NCI-H345 (cell line): ENCODE data around the gene TBXA2R.
A peak's percentile ranks its signal among the peaks of the same experiment; 100 is the strongest.
"Not testable (repeated sequence)": the region's sequence is repeated elsewhere in the genome, so short reads cannot be mapped to it uniquely, and the experiment has no call there.

Source experiments
- DNase-seq: peaks from one replicate; lab custom pipeline; 2025; lab: John Stamatoyannopoulos, UW

Gene TBXA2R

GRCh38 chr19:3577723-3578344 lies 28.8 kb downstream of the TBXA2R start:
- DNase-seq = no peak

- no peak for DNase-seq
Measured at GRCh38 chr19:3576696-3577443, 29.8 kb downstream of the TBXA2R start.

GRCh38 chr19:3575949-3576673 lies 30.6 kb downstream of the TBXA2R start:
- no peak for DNase-seq

- DNase-seq = no peak
Measured at GRCh38 chr19:3575260-3575741, 31.4 kb downstream of the TBXA2R start.

- DNase-seq = peak; percentile 95
Measured at GRCh38 chr19:3573858-3574637, 32.6 kb downstream of the TBXA2R start.

GRCh38 chr19:3573162-3573857 lies 33.4 kb downstream of the TBXA2R start:
- DNase-seq = peak; percentile 42

GRCh38 chr19:3572855-3573161 lies 33.9 kb downstream of the TBXA2R start, which contains the start of gene HMG20B:
TSS of gene HMG20B (plus strand) at chr19:3572944. CDS start at chr19:3573310, 366 bp downstream.
- no peak for DNase-seq

- peak; percentile 100 for DNase-seq
Measured at GRCh38 chr19:3572132-3572854, 34.4 kb downstream of the TBXA2R start.

- no peak for DNase-seq
Measured at GRCh38 chr19:3570606-3571011, 36.1 kb downstream of the TBXA2R start.

- not testable (repeated sequence) for DNase-seq
Measured at GRCh38 chr19:3570042-3570441, 36.6 kb downstream of the TBXA2R start.

- DNase-seq = no peak
Measured at GRCh38 chr19:3565139-3565538, 41.5 kb downstream of the TBXA2R start.

- DNase-seq = no peak
Measured at GRCh38 chr19:3563709-3564524, 42.8 kb downstream of the TBXA2R start.

- DNase-seq = peak; percentile 95
Measured at GRCh38 chr19:3557461-3558248, 49.0 kb downstream of the TBXA2R start, which contains the start of gene MFSD12. TSS of gene MFSD12 (minus strand) at chr19:3557586. CDS start at chr19:3557403, 183 bp downstream.

GRCh38 chr19:3556978-3557460 lies 49.7 kb downstream of the TBXA2R start:
- DNase-seq = peak; percentile 28

GRCh38 chr19:3556423-3556977 lies 50.2 kb downstream of the TBXA2R start:
- no peak for DNase-seq

- no peak for DNase-seq
Measured at GRCh38 chr19:3555653-3556422, 50.8 kb downstream of the TBXA2R start.

GRCh38 chr19:3554254-3555083 lies 52.2 kb downstream of the TBXA2R start:
- DNase-seq = no peak
